Caco-2 (cell line): Measurements from ENCODE around the gene ANKDD1A. TPM values are rescaled to one million over a fixed set of nuclear protein-coding genes. Genes with fewer than 3 reads are reported as not detected.

Experiments
- BruUV-seq: library from RNA; stranded (reverse); fragments of 400-500 nt; replicated peaks from 2 replicates; lab custom pipeline; 2021; lab: Mats Ljungman, UMichigan
- CTCF ChIA-PET: fragments of 300-600 bp; sonication (Branson Sonifier 250); formaldehyde crosslinking; loops from one replicate; lab custom pipeline; 2022; ENCODE audit warnings: antibody characterized with exemption; lab: Charles Lee
- POLR2A ChIA-PET: fragments of 300-600 bp; sonication (Branson Sonifier 250); formaldehyde crosslinking; loops from one replicate; lab custom pipeline; 2022; ENCODE audit warnings: antibody characterized with exemption; lab: Charles Lee
- DNase-seq, 2 experiments: peaks; one replicate each; pipeline versions ENCODE4 v3.0.0 to v3.0.0-alpha.2; 2020 to 2022
- H3K27me3 ChIP-seq: replicated peaks from 2 replicates; pipeline ENCODE4 v1.6.0; 2011; ENCODE audit warnings: low read length; ENCODE audit not compliant: control insufficient read depth, insufficient read depth
- H3K36me3 ChIP-seq: 2 replicates; pipeline ENCODE4 v1.5.1; 2011; ENCODE audit warnings: low read length; ENCODE audit not compliant: control insufficient read depth, insufficient read depth
- H3K4me1 ChIP-seq: fragments of 250-450 bp; sonication (Bioruptor Pico); 2 replicates; pipeline ENCODE4 v1.5.1; 2020; ENCODE audit warnings: mild to moderate bottlenecking
- H3K4me3 ChIP-seq: 2 replicates; pipeline ENCODE4 v1.5.1; 2011; ENCODE audit warnings: low read depth, mild to moderate bottlenecking, control low read depth, low read length
- H3K9me3 ChIP-seq: fragments of 250-450 bp; sonication (Bioruptor Pico); 2 replicates; pipeline ENCODE4 v1.5.1; 2020; ENCODE audit warnings: mild to moderate bottlenecking, moderate library complexity
- H3K27ac Mint-ChIP-seq: one replicate; pipeline ENCODE4 v1.8.0; 2022; ENCODE audit warnings: mixed read lengths; ENCODE audit not compliant: unreplicated experiment
- H3K27me3 Mint-ChIP-seq: one replicate; pipeline ENCODE4 v1.8.0; 2022; ENCODE audit warnings: mixed read lengths; ENCODE audit not compliant: insufficient read depth, unreplicated experiment
- H3K36me3 Mint-ChIP-seq: one replicate; pipeline ENCODE4 v1.8.0; 2022; ENCODE audit warnings: mild to moderate bottlenecking, mixed read lengths; ENCODE audit not compliant: insufficient read depth, unreplicated experiment
- H3K4me1 Mint-ChIP-seq: one replicate; pipeline ENCODE4 v1.8.0; 2022; ENCODE audit warnings: low read depth, mixed read lengths; ENCODE audit not compliant: unreplicated experiment
- H3K4me3 Mint-ChIP-seq: one replicate; pipeline ENCODE4 v1.8.0; 2022; ENCODE audit warnings: mild to moderate bottlenecking, moderate library complexity, mixed read lengths; ENCODE audit not compliant: unreplicated experiment
- H3K9me3 Mint-ChIP-seq: one replicate; pipeline ENCODE4 v1.8.0; 2022; ENCODE audit warnings: mixed read lengths; ENCODE audit not compliant: unreplicated experiment
- CTCF ChIP-seq, 2 experiments: fragments of 200-600 bp in 1 of 2; IDR thresholded peaks; 1 replicate in 1 of 2; 2 replicates in 1 of 2; pipeline versions ENCODE4 v1.5.1 to v1.8.0; 2011 to 2022; ENCODE audit warnings: antibody characterized with exemption in 1 of 2, control low read depth in 1 of 2, inconsistent platforms in 1 of 2, low read depth in 1 of 2, low read length in 1 of 2, mild to moderate bottlenecking in 1 of 2, moderate library complexity in 1 of 2; ENCODE audit not compliant: insufficient read depth in 1 of 2, severe bottlenecking in 1 of 2, unreplicated experiment in 1 of 2
- intact Hi-C: fragments of 100-400 bp; cut with micrococcal nuclease; formaldehyde crosslinking; loops from one replicate; pipeline ENCODE4 v1.10.0; 2022; ENCODE audit not compliant: unreplicated experiment
- total RNA-seq: library from RNA; stranded (reverse); gene quantifications from 2 replicates; pipeline ENCODE4 v1.2.3, GENCODE V29; 2022

ANKDD1A gene
- total RNA-seq, 1 experiment from 2014 or later = 1.6 TPM

- DNase-seq = no peak
- POLR2A ChIA-PET = interaction anchor here (1.2 kb wide), 1 partner anchor 89 kb away, joined by 6 read pairs; no protein-coding TSS in a partner anchor
- Mint-ChIP-seq H3K27ac (no peak overlapping the region), H3K4me1 (no peaks in the 10 kb centered on the region), H3K27me3 (no peaks in the 10 kb centered on the region), H3K4me3 (no peak overlapping the region), H3K9me3 (no peaks in the 10 kb centered on the region), H3K36me3 (peaks cover 38% of the 10 kb centered on the region)
- Histone ChIP-seq H3K4me1 (peaks cover 7% of the 10 kb centered on the region; the same call in 1 of the 2 replicates), H3K9me3 (no peaks in the 10 kb centered on the region), H3K36me3 (peaks cover 2% of the 10 kb centered on the region; the same call in 1 of the 2 replicates), H3K4me3 (no peak overlapping the region), H3K27me3 (no peaks in the 10 kb centered on the region)
- intact Hi-C loops = no loop called here
- no TSS peak for BruUV-seq
- CTCF ChIA-PET = no interaction called here
- TF ChIP-seq CTCF (IDR thresholded peaks at IDR 0.05; ENCODE audit: insufficient read depth in 1 of 2, low read depth in 1 of 2, low read length in 1 of 2, severe bottlenecking in 1 of 2, unreplicated experiment in 1 of 2) = no peak
These were observed 70.8 kb downstream of the ANKDD1A start for GRCh38 chr15:64982472-64982871.

- H3K4me3 Mint-ChIP-seq = no peak overlapping the region
- H3K27me3 Mint-ChIP-seq = no peaks in the 10 kb centered on the region
- no peak overlapping the region for H3K27ac Mint-ChIP-seq
- no peak for DNase-seq
- TF ChIP-seq CTCF (IDR thresholded peaks at IDR 0.05; ENCODE audit: insufficient read depth in 1 of 2, low read depth in 1 of 2, low read length in 1 of 2, severe bottlenecking in 1 of 2, unreplicated experiment in 1 of 2) = no peak
- H3K36me3 Mint-ChIP-seq = peaks cover 26% of the 10 kb centered on the region
- Histone ChIP-seq H3K4me1 (peaks cover 18% of the 10 kb centered on the region), H3K36me3 (peaks cover 2% of the 10 kb centered on the region; the same call in 1 of the 2 replicates), H3K27me3 (no peaks in the 10 kb centered on the region), H3K9me3 (no peaks in the 10 kb centered on the region), H3K4me3 (no peak overlapping the region)
- CTCF ChIA-PET = no interaction called here
- intact Hi-C loops = no loop called here
- no peaks in the 10 kb centered on the region for H3K9me3 Mint-ChIP-seq
- no TSS peak for BruUV-seq
- POLR2A ChIA-PET = no interaction called here
- H3K4me1 Mint-ChIP-seq = peaks cover 2% of the 10 kb centered on the region
These were observed 73.8 kb downstream of the ANKDD1A start for GRCh38 chr15:64985366-64986033.

GRCh38 chr15:64987136-64987535 is 75.4 kb downstream of the ANKDD1A start:
- no TSS peak for BruUV-seq
- peaks cover 18% of the 10 kb centered on the region for H3K36me3 Mint-ChIP-seq
- ChIA-PET CTCF (no interaction called here), POLR2A (no interaction called here)
- Histone ChIP-seq H3K9me3 (no peaks in the 10 kb centered on the region), H3K4me1 (peaks cover 22% of the 10 kb centered on the region), H3K27me3 (no peaks in the 10 kb centered on the region), H3K36me3 (peaks cover under 1% of the 10 kb centered on the region; the same call in 1 of the 2 replicates), H3K4me3 (no peak overlapping the region)
- H3K4me3 Mint-ChIP-seq = no peak overlapping the region
- DNase-seq = no peak
- H3K27ac Mint-ChIP-seq = no peak overlapping the region
- intact Hi-C loops = no loop called here
- H3K9me3 Mint-ChIP-seq = no peaks in the 10 kb centered on the region
- TF ChIP-seq CTCF (IDR thresholded peaks at IDR 0.05; ENCODE audit: insufficient read depth in 1 of 2, low read depth in 1 of 2, low read length in 1 of 2, severe bottlenecking in 1 of 2, unreplicated experiment in 1 of 2) = no peak
- no peaks in the 10 kb centered on the region for H3K27me3 Mint-ChIP-seq
- peaks cover 7% of the 10 kb centered on the region for H3K4me1 Mint-ChIP-seq
